Measurements from ENCODE around the gene ATP13A1.
"Not testable (repeated sequence)": the region's sequence is repeated elsewhere in the genome, so short reads cannot be mapped to it uniquely, and the experiment has no call there.

ATP13A1 gene

GRCh38 chr19:19600793-19601330, 62.6 kb downstream of the ATP13A1 start:
- H3K4me1 ChIP-seq (ENCODE audit: control insufficient read depth, insufficient read depth, low read length, poor library complexity, severe bottlenecking) = no peaks in the 10 kb centered on the region
- no peaks in the 10 kb centered on the region for H3K36me3 ChIP-seq (ENCODE audit: control insufficient read depth, insufficient read depth, low read length)
- WGBS, 2 experiments (ENCODE audit: insufficient coverage in 2 of 2) = 100% methylated on average over 1 of the region's 1 CpG; no CpG with 5 or more reads in 1 of the 2 experiments

GRCh38 chr19:19598728-19599451, 64.6 kb downstream of the ATP13A1 start:
- not testable (repeated sequence) for H3K9me3 ChIP-seq (ENCODE audit: control insufficient read depth, low read length); H3K4me3 ChIP-seq (ENCODE audit: extremely low read depth, insufficient read depth, low read length, poor library complexity, severe bottlenecking); H3K4me1 ChIP-seq (ENCODE audit: control insufficient read depth, insufficient read depth, low read length, poor library complexity, severe bottlenecking); H3K27ac ChIP-seq (ENCODE audit: low read depth, low read length, severe bottlenecking); H3K36me3 ChIP-seq (ENCODE audit: control insufficient read depth, insufficient read depth, low read length)
- WGBS, 2 experiments (ENCODE audit: insufficient coverage in 2 of 2) = 85 to 87% methylated on average over 11 to 16 of the region's 20 CpGs

More at GRCh38 chr19:19600793-19601330, 62.6 kb downstream of the ATP13A1 start:
- H3K9me3 ChIP-seq (ENCODE audit: control insufficient read depth, low read length) = no peaks in the 10 kb centered on the region
- H3K27ac ChIP-seq (ENCODE audit: low read depth, low read length, severe bottlenecking) = no peak overlapping the region
- H3K4me3 ChIP-seq (ENCODE audit: extremely low read depth, insufficient read depth, low read length, poor library complexity, severe bottlenecking) = no peak overlapping the region

GRCh38 chr19:19597809-19598306, 65.6 kb downstream of the ATP13A1 start:
- H3K27ac ChIP-seq (ENCODE audit: low read depth, low read length, severe bottlenecking) = no peak overlapping the region
- H3K9me3 ChIP-seq (ENCODE audit: control insufficient read depth, low read length) = no peaks in the 10 kb centered on the region
- no peaks in the 10 kb centered on the region for H3K4me1 ChIP-seq (ENCODE audit: control insufficient read depth, insufficient read depth, low read length, poor library complexity, severe bottlenecking)
- WGBS, 2 experiments (ENCODE audit: insufficient coverage in 2 of 2) = 94 to 98% methylated on average over 5 to 8 of the region's 8 CpGs
- H3K4me3 ChIP-seq (ENCODE audit: extremely low read depth, insufficient read depth, low read length, poor library complexity, severe bottlenecking) = no peak overlapping the region
- H3K36me3 ChIP-seq (ENCODE audit: control insufficient read depth, insufficient read depth, low read length) = no peaks in the 10 kb centered on the region
